HEK293 (cell line): Measurements from ENCODE around the gene CIROP.

Source experiments
- ZNF114 ChIP-seq: fragments of 450-650 bp; formaldehyde crosslinking; IDR thresholded peaks from 2 replicates; pipeline ENCODE4 v1.5.0; 2017; ENCODE audit warnings: missing biosample characterization, missing genetic modification characterization
- ZNF121 ChIP-seq: fragments of 450-650 bp; formaldehyde crosslinking; IDR thresholded peaks from 2 replicates; pipeline ENCODE4 v1.5.1; 2016; ENCODE audit warnings: missing biosample characterization, missing genetic modification characterization
- ZNF747 ChIP-seq: fragments of 450-650 bp; formaldehyde crosslinking; IDR thresholded peaks from 2 replicates; pipeline ENCODE4 v1.5.1; 2016; ENCODE audit warnings: missing biosample characterization, missing genetic modification characterization

GRCh38 chr14:23114669-23115038, 9.9 kb upstream of the CIROP start:
- no peak for TF ChIP-seq ZNF747 (tag by site-specific recombination)
- TF ChIP-seq ZNF121 (tag by site-specific recombination): no peak
- TF ChIP-seq ZNF114 (tag by site-specific recombination): no peak
